PC-3 (cell line): ENCODE results near the gene OSBPL9.

Experiments
- EZH2phosphoT487 ChIP-seq: fragments of 300-600 bp; sonication (generic); IDR thresholded peaks from 2 replicates; pipeline ENCODE4 v1.6.1; 2018; ENCODE audit warnings: mild to moderate bottlenecking, antibody characterized with exemption, low read length, borderline replicate concordance
- TF ChIP-seq, protein P1 (sequence below): fragments of 300-600 bp; sonication (generic); conservative IDR thresholded peaks from 2 replicates; pipeline ENCODE4 v1.5.1; 2017; ENCODE audit warnings: antibody characterized with exemption, low read depth, mild to moderate bottlenecking, low read length

DNA sequence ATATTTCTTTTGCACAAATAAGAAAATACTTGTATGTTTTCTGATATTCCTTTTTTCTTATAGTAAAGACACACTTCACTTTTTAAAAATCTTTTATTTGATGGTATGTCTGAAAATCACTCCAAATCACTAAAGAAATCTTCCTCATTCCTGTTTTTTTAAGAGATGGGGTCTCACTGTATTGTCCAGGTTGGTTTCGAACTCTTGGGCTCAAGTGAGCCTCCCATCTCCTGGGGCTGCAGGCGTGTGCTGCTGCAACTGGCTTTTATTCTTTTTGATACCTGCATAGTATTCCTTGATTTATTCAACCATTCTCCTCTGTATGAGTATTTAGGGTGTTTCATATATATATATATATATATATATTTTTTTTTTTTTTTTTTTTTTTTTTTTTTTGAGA is 88.1 kb downstream of the OSBPL9 start:
- TF ChIP-seq, protein P1, sequence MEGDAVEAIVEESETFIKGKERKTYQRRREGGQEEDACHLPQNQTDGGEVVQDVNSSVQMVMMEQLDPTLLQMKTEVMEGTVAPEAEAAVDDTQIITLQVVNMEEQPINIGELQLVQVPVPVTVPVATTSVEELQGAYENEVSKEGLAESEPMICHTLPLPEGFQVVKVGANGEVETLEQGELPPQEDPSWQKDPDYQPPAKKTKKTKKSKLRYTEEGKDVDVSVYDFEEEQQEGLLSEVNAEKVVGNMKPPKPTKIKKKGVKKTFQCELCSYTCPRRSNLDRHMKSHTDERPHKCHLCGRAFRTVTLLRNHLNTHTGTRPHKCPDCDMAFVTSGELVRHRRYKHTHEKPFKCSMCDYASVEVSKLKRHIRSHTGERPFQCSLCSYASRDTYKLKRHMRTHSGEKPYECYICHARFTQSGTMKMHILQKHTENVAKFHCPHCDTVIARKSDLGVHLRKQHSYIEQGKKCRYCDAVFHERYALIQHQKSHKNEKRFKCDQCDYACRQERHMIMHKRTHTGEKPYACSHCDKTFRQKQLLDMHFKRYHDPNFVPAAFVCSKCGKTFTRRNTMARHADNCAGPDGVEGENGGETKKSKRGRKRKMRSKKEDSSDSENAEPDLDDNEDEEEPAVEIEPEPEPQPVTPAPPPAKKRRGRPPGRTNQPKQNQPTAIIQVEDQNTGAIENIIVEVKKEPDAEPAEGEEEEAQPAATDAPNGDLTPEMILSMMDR, result no peak
- TF ChIP-seq EZH2phosphoT487, result no peak
